Mammary epithelial cell (primary cell): Measurements from ENCODE around the gene UGT8.

Experiments used
- EZH2 ChIP-seq: IDR thresholded peaks from 2 replicates; pipeline ENCODE4 v1.6.1; 2012; ENCODE audit warnings: low read length, inconsistent platforms, borderline replicate concordance
- TF ChIP-seq, protein P1 (sequence below), 2 donors: IDR thresholded peaks in 1 of 2; conservative IDR thresholded peaks in 1 of 2; 2 replicates each; pipeline ENCODE4 v1.5.1; 2011 to 2012; ENCODE audit warnings: inconsistent platforms in 2 of 2, low read length in 2 of 2, mild to moderate bottlenecking in 2 of 2, control low read depth in 1 of 2, low read depth in 1 of 2; ENCODE audit not compliant: insufficient read depth in 1 of 2; ENCODE audit errors: extremely low read depth in 1 of 2

DNA sequence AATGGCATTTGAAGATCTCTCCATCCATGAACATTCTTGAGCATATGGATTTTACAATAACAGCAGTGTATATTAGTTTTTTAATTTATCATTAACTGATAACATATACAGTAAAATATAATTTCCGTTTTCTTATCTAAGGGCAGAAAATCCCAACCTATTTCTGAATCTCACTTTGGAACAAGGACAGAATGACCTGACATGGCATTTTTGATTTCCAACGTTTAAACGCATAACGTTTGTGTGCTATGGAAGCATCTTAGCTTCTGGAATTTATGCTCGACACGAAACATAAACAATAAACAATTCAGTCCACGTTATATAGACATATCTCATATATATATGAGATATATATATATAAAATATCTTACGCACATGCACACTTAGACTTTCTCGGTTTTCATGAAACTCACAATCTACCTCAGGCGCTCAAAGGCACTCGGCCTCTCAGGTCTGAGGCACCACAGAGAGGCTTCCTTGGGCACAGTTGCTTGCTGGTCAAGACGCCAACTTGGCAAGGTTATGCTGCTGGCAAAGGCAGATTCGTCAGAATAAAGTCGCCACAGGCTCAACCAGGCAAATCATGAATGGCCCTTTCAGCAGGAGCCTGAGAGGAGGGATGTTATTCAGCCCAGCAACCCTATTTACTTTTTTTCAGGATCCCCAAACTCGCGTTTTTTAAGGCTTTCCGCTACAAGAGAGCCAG, 1.0 kb upstream of the UGT8 start:
- TF ChIP-seq, protein P1, sequence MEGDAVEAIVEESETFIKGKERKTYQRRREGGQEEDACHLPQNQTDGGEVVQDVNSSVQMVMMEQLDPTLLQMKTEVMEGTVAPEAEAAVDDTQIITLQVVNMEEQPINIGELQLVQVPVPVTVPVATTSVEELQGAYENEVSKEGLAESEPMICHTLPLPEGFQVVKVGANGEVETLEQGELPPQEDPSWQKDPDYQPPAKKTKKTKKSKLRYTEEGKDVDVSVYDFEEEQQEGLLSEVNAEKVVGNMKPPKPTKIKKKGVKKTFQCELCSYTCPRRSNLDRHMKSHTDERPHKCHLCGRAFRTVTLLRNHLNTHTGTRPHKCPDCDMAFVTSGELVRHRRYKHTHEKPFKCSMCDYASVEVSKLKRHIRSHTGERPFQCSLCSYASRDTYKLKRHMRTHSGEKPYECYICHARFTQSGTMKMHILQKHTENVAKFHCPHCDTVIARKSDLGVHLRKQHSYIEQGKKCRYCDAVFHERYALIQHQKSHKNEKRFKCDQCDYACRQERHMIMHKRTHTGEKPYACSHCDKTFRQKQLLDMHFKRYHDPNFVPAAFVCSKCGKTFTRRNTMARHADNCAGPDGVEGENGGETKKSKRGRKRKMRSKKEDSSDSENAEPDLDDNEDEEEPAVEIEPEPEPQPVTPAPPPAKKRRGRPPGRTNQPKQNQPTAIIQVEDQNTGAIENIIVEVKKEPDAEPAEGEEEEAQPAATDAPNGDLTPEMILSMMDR (conservative IDR thresholded peaks at IDR 0.05 in 1 of 2, IDR thresholded peaks at IDR 0.05 in 1 of 2; ENCODE audit: extremely low read depth in 1 of 2, insufficient read depth in 1 of 2, low read depth in 1 of 2, low read length in 2 of 2), result no peak
- TF ChIP-seq EZH2, result no peak
